GM18499 (cell line): ENCODE data around the gene ITGB7.

ENCODE experiments used
- ATAC-seq: cut with Tn5 transposase; IDR thresholded peaks from one replicate; pipeline ENCODE4 v1.9.1; 2021; ENCODE audit warnings: moderate number of reproducible peaks; ENCODE audit not compliant: insufficient read depth, unreplicated experiment

ITGB7 gene

DNA sequence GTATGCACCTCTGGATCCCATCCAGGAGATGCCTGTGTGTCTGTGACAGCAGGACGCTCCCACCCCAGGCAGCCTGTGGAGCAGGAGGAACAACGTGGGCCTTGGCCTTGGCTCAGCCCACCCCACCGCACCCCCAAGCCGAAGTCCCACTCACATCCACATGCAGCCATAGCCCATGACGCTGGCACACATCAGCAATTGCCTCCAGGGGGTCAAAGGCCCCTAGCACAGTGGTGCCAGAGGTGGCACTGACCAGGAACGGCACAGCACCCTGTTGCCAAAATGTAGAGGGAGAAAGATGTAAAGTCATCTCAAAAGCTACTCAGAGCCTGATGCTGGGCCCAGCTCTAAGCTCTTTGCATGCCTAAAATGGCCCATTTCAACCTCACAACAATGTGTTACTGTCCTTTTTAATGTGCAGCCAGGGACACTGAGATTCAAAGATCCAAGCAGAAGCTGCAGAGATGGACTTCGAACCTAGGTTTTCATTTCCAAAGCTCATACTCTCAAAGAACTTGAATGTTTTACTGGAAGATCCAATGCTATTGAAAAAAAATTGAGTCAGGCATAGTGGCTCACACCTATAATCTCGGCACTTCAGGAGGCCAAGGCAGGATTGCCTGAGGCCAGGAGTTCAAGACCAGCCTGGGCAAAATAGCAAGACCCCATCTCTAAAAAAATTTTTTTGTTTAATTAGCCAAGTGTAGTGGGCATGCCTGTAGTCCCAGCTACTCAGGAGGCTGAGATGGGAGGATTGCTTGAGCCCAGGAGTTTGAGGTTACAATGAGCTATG lies 45.7 kb downstream of the ITGB7 start:
- no peak for ATAC-seq

DNA sequence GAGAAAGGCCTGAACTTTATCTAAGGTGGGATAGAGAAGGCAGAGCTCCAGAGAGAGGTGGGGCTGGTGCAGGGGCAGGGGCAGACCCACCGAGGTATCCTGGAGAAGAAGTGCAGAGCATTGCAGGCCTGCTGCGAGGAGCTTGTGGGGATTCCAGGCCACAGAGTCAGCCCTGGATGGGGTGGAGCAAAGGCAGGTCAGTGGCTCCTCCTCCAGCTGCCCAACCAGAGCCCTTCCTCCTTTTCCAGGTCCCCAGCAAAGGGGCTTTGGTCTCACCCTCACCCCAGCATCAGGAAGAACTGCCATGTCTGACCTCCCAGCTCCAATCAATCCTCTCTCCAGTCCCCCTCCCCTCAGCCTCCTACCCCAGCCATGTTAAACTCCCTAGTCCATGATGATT lies 46.4 kb downstream of the ITGB7 start:
- ATAC-seq, result no peak

DNA sequence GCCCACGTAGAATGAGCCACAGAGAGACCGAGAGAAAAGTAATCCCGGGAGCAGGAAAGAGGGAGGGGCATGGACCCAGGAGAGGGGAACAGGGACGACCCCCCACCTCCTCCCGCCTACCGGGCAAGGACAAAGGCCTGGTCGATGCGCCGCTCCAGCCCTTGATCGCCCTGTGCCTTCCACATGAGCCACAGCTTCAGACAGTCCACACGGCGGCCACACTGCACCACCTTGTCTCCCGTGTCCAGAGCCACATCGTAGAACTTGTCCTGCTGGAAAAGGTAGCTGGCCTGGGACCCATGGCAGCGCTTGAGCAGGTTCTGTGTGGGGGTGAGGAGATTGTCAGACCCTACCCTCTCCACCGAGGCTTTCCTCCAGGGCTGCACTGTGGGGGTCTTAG lies 47.1 kb downstream of the ITGB7 start:
- ATAC-seq, result no peak

DNA sequence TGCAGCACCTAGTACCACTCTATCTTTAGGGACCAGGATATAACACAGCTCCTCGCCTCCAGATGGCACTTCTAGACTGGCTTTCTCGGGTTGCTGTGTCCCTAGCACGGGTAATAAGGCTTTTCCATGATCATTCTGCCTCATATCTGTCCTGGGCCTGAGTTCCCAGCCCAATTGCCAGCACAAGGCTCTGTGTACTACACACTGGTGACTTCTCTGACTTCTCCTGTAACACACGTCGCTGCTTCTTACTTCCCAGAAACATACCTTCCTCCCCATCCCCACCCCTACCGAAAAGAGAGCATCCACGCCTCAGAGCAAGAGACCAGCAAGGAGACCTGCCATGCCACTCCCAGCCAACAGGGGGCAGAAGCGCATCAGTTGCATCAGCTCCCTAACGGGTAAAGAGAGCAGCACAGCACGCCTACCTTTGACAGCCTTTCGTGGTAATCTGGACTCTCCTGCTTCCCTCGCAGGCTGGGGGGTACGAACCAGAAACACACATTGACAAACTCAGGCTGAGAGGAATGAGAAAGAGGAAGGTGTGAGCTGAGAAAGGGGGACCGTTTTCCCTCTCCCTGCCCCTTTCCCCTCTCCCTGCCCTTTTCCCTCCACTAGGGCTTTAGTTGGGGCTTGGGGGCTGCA lies 47.7 kb downstream of the ITGB7 start:
- no peak for ATAC-seq

DNA sequence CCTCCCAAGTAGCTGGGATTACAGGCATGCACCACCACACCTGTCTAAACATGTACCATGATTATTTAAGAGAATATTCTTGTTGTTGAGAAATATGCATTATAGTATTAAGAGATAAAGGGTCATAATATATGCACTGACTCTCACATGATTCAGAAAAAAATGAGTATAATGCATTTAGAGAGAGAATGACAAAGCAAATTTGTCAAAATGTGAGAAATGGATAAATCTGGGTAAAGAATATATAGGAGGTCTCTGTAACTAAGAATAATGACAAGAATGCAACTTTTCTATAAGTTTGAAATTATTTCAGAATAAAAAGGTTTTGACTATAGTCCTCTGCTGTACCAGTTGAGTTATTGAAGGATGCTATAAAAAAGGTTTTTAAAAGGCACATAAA lies 54.7 kb downstream of the ITGB7 start:
- no peak for ATAC-seq

DNA sequence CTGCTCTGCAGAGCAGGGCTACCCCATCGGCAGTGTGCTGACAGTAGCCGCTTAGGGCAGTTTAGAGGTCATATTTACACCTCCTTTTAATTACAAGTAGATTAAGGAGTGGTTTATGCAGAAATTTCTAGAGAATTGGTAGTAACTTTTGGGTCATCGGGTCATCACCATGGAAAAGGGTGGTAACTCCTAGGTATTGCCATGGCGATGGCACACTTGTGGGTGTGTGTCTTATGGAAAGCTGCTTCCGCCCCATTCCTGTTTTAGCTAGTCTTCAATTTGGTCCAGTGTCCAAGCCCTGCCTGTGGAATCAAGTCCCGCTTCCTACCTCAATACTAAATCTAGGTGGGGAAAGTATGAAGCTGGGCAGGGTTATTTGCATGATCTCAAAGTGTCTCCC lies 56.0 kb downstream of the ITGB7 start:
- no peak for ATAC-seq

DNA sequence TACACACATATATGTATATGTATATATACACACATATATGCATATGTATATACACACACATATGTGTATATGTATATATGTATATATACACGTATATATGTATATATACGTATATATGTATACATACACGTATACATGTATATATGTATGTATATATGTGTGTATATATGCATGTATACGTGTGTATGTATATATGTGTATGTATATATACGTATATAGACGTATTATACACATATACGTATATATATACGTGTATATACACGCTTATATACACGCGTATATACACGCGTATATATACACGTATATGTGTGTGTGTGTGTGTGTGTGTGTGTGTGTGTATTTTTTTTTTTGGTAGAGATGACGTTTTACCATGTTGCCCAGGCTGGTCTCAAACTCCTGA lies 59.4 kb downstream of the ITGB7 start:
- ATAC-seq, result no peak

DNA sequence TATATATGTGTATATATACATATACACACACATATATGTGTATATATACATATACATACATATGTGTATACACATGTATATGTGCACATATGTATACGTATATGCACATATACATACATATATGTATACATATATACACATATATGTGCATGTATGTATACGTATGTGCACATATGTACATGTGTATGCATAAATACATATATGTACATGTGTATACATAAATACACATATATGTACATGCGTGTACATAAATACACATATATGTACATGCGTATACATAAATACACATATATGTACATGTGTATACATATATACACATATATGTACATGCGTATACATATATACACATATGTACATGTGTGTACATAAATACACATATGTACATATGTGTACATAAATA lies 59.9 kb downstream of the ITGB7 start:
- no peak for ATAC-seq

DNA sequence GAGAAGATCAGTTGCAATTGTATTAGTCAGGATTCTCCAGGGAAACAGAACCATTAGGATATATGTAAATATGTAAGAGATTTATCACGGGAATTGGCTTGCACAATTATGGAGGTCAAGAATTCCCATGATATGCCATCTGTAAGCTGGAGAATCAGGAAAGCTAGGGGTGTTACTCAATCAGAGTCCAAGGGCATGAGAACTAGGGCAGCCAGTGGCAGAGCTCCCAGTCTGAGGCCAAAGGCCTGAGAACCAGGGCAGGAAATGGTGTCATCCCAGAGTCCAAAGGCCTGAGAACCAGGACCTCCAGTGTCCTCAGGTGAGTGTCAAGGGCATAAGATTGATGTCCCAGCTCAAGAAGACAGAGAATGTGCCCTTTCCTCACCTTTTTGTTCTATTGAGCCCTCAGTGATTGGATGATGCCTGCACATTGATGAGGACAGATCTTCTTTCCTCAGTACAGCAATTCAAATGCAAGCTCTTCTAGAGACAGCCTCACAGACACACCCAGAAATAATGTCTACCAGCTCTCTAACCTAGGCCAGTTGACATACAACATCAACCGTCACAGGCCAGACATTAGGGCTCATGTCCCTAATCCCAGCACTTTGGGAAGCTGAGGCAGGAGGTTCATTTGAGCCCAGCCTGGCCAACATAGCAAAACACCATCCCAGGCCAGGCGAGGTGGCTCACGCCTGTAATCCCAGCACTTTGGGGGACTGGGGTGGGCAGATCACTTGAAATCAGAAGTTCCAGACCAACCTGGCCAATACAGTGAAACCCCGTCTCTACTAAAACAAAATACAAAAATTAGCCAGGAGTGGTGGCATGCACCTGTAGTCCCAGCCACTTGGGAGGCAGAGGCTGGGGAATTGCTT lies 61.4 kb downstream of the ITGB7 start:
- ATAC-seq, result no peak

DNA sequence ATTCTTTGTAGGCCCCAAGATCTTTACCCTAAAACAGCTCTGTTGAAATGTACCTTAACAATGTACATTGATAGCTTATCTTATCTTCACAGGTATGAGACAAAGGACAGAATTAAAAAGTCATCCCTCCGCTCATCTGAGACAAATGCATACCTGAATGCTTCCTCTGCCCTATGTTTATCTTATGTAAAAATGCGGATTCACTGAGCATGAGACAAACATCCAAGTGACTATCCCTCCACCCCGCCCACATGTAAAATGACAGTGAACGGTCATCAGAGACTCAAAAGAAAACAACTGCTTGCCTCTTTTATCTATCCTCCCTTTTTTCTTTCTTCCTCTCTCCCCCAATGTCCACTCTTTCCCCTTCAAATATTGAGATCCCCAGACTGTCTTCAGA lies 63.7 kb downstream of the ITGB7 start:
- no peak for ATAC-seq
